Lung microvascular endothelial cell (primary cell): ENCODE results near the gene FUCA1. TPM values are rescaled to one million over a fixed set of nuclear protein-coding genes. Genes with fewer than 3 reads are reported as not detected.
"Not testable (repeated sequence)": the region's sequence is repeated elsewhere in the genome, so short reads cannot be mapped to it uniquely, and the experiment has no call there.

Experiments used
- DNase-seq, 2 donors: peaks; one replicate each; pipeline versions ENCODE4 v3.0.0 to v3.0.0-alpha.2; 2010; ENCODE audit warnings: low read depth in 2 of 2
- total RNA-seq: library from RNA; depleted of rRNA; stranded (reverse); fragments of >200 nt; gene quantifications from 2 replicates; pipeline ENCODE4 v1.2.1, GENCODE V29; 2014

The FUCA1 gene
- total RNA-seq, 1 donor from 2014 or later = 11.7 TPM

DNA sequence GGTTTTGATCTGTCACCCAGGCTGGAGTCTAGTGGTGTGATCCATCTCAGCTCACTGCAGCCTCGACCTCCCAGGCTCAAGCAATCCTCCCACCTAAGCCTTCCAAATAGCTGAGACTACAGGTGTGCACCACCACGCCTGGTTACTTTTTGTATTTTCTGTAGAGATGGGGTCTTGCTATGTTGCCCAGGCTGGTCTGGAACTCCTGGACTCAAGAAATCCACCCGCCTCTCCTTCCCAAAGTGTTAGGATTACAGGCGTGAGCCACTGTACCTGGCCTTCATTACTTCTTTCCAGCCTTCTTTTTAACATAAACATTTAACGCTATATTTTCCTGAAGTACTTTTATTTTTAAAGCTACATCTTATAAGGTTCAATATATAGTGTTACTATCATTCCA lies 24.4 kb downstream of the FUCA1 start:
- DNase-seq = no peak

DNA sequence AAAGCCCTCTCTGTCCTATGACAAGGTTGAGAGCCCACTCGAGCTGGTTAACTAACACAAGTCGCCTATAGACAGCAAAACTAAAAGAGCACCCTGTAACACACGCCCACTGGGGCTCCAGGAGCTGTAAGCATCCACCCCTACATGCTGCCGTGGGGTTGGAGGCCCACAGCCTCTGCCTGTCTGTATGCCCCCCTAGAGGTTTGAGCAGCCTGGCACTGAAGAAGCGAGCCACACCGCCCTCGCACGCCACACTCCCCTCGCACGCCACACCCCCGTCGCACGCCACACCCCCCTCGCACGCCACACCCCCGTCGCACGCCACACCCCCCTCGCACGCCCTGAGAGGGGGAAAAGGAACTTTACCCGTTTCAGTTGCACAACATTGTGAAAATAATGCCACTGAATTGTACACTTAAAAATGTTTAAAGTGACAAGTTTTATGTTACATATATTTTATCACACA lies 29.7 kb downstream of the FUCA1 start:
- DNase-seq = peak; percentile 36 to 66

DNA sequence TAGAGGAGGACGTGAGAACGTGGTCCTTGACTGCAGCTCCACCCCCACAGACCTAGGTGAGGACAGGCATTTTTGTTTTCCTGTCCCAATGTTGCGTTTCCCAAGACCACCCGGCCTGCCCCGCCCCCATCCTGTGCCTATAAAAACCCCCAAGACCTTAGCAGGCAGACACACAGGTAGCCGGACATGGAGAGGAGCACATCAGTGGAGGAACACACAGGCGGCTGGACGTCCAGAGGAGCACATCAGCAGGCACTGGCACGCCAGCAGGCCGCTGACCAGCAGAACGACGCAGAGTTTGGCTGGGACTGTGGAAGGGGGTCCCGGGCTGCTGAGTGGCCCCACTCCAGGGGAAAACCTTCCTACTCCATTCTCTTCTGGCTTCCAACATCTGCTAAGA lies 30.2 kb downstream of the FUCA1 start:
- no peak for DNase-seq

DNA sequence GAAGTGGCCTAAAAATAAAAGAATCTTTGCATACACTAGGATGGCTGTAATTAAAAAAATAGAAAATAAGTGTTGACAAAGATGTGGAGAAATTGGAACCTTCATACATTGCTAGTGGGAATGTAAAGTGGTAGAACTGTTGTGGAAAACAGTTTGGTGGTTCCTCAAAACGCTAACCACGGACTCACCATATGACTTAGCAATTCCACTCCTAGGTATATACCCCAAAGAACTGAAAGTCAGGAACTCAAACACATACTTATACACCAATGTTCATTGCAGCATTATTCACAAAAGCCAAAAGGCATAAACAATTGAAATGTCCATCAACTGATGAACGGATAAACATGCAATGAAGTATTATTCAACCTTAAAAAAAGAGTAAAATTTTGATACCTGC lies 32.1 kb downstream of the FUCA1 start:
- no peak for DNase-seq

DNA sequence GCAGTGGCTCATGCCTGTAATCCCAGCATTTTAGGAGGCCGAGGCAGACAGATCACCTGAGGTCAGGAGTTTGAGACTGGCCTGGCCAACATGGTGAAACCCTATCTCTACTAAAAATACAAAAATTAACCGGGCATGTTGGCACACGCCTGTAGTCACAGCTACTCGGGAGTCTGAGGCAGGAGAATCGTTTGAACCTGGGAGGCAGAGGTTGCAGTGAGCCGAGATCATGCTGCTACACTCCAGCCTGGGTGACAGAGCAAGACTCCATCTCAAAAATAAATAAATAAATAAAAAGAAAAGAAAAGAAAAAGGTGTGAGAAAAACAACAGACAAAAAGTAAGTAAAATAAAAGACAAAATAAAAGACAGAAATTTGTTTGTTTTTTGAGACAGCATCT lies 33.9 kb downstream of the FUCA1 start:
- DNase-seq = not testable (repeated sequence)

DNA sequence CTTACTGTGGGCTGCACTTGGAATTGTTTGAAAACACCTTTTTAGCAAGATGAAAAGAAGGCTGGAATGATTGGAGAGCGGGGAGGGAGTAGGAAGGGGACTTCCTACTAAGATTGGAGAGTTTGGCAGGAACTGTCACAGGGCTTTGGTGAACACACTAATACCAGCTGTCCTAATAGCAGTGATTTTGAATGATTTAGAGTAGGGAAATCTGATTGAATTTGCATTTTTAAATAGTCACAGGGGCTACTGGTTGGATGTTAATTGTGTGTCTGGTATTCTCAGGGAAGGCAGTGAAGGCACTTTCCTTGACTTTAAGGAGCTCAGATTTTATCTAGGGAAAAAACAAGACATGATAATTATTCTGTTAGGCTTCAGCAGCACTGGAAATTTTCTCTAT lies 40.4 kb downstream of the FUCA1 start:
- no peak for DNase-seq

DNA sequence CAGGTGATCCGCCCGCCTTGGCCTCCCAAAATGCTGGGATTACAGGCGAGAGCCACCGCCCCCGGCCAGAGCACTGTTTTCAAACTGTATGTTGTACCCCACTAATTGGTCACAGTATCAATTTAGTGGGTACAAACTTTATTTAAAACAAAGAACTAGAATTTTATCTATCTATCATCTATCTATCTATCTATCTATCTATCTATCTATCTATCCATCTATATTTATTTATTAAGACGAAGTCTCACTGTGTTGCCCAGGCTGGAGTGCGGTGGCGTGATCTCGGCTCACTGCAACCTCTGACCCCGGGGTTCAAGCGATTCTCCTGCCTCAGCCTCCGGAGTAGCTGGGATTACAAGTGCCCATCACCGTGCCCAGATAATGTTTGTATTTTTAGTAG lies 41.5 kb downstream of the FUCA1 start:
- DNase-seq = not testable (repeated sequence)

DNA sequence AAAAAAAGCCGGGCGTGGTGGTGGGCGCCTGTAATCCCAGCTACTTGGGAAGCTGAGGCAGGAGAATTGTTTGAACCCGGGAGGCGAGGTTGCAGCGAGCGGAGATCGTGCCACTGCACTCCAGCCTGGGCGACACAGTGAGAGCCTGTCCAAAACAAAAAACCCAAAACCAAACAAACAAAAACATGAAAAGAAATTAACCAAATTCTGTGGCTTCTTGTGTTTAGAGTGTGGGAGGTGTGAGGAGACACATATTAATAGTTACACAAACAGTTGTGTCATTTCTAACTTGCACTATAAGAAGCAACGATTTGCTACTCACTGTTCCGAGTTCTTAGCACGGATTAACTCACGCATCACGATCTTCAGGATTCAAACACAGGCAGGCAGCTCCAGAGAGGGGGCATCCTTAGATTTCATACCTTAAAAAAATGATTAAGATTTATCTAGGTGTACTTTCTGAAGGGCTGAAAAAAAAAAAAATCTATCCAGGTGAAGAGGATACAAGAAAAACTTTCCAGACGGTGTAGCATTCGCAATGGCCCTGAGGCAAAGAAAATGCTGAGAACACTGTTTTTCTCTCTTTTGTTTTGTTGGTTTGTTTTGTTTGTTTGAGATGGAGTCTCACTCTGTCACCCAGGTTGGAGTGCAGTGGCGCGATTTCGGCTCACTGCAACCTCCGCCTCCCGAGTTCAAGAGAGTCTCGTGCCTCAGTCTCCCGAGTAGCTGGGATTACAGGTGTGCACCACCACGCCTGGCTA lies 42.1 kb downstream of the FUCA1 start:
- no peak for DNase-seq

DNA sequence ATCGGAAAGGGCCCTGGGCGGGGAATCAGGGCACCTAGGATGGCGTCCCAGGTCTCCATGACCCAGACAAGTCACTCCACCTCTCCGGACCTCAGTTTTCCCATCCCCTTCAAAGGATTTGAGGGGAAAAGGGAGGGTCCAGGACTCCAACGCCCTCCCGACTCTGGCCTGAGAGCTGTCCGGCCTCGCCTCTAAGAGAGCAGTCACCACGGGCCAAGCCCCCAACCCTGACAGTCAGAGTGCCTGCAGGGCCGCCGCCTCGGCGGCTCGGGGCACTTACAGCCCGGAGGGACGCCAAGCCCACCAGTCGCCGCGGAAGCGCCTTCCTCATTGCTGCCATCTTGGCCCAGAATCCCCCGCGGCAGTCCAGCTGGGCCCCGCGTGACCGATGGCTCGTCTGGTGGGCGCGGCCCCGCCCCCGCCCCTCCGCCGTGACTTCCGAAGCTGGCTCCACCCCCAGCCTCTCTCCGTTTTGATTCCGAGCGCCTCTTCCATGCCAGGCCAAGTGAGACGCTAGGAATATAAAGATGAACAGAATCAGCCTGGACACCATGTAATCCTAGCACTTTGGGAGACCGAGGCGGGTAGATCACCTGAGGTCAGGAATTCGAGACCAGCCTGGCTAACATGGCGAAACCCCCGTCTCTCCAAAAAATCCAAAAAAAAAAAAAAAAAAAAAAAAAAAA lies 42.9 kb downstream of the FUCA1 start, which contains the start of gene HMGCL:
HMGCL (minus strand) TSS at position 354 of the 686 bp plus-strand sequence; CDS start at position 340, 14 bp downstream.
- DNase-seq = peak; percentile 91 to 94

DNA sequence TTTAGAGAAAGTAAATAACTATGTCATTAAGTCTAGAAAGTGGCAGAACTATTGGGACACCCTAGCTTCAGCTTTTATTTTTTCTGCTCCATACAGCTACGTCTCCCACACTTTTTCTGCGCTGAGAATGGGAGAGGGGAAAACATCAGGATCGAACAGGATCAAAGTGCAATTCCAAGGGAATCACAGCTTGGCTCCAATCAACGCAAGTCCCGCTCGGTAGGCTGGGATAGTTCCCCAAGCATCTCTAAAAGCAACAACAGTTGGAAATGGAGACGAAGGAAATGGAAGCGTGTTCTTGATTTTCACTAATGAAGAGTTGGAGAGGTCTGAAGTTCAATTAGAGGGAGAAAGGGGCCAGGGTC lies 43.4 kb downstream of the FUCA1 start:
- peak in 1 of 2 donors; percentile 14 for DNase-seq

DNA sequence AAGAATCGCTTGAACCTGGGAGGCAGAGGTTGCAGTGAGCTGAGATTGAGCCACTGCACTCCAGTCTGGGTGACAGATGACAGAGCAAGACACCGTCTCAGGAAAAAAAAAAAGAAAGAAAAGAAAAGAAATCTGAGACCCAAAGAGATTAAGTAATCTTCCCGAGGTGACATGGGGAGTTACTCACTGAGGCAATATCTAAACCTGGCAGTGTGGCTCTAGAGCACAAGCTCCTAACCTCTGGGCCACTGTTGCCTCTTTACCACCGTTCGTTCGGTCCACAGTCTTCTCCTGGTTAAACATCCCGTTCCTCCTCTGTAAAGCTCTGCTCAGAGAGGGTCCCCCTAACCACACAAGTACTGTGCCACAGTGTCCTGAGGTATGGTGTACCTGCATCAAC lies 44.3 kb downstream of the FUCA1 start:
- DNase-seq = no peak

DNA sequence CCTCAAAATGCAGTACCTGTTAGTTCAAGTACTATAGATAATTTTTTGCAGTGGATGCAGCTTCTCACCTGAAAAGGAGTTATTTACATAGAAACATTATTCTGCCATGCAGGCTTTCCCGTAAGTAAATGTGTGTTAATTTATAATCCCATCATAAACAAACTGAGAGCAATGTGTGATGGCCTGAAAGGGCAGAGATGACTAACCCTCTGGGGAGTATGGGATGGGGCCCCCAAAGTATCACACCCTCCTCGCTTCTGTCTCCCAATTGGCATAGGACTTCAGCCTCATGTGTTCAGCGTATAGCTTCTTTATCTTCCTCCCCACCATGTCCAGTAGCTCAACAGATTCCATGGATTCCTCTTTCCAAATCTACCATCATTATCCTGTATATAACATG lies 50.5 kb downstream of the FUCA1 start:
- DNase-seq = no peak

DNA sequence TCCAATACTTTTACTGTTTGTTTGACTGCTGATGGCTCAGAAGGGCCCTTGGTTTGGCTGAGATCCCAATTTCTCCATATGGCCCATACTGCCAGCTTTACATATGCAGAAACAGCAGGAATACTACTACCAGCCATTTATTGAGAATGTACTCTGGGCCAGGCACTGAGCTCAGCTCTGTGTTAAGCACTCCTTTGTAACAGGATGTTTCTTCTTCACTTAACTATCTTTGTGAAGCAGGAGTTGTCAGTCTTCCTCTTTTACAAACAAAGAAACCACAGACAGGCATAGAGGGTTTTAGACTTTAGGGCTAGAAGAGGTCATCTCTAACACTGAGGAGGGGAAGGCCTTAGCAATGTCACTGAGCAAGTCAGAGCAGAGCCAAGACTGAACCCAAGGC lies 51.2 kb downstream of the FUCA1 start:
- DNase-seq = no peak

DNA sequence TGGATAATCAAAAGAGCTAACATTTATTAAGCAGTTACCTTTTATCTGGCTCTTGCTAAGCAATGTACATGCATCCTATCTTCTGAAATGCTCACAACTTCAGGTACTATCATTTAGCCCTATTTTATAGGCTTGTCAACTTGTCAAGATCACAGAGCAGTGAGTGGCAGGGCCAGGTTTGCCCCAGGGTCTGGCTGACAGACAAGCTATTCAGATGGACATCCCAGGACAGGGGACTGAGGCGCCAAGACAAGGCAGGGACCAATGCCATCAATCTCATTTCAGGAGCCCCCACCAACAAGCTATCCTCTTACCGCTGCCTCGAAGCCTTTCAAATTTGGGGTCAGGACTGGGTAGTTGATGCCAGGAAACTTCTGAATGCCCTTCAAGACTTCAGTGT lies 51.7 kb downstream of the FUCA1 start:
- no peak for DNase-seq

DNA sequence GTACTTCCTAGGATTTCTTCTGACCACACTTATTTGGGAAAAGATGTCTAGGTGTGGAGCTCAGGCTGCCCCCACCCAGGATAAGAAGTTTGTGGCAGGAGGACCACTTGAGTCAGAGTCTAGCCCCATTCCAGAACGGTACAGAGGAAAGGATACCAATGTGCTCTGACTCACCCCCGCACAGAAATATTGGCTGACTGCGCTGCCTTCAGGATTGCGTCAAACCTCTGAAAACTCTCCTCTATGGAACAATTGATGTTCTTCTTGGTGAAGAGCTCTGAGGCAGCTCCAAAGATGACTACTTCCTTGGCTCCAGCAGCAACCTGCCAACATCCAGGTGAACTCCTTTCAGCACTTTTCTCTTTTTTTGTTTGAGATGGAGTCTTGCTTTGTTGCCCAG lies 54.1 kb downstream of the FUCA1 start:
- no peak for DNase-seq

DNA sequence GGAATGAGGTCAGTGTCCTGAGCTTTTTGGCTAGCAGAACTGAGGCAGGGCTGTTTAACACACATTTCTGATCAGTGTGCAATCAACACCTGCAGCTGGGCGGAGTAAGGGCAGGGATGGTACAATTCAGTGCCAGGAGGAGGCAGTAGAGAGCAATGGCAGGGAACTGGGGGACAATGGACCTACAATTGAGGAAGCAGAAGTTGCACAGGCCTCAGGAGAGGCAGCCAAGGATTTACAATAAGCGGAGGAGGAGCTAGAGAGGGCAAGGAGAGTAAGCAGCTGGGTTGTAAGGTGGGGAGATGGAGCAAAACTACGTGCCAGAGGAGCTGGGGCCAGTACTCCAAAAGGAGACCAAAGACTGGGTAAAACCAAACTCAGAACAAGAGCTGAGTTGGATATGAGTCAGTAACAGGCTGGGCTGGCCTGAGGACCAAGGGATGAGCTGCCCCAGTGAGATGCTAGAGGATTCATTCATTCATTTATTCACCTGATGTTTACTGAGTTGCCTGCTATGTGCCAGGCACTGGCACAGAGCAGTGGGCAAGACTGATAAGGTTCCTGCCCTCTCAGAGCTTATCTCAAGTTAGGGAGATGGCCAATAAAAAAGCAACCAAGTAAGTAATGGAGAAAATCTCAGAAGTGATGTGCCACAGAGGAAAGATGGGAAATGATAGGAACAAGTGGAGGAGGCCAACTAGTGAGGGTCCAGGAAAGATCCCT lies 57.1 kb downstream of the FUCA1 start:
- DNase-seq = peak; percentile 60 to 64

DNA sequence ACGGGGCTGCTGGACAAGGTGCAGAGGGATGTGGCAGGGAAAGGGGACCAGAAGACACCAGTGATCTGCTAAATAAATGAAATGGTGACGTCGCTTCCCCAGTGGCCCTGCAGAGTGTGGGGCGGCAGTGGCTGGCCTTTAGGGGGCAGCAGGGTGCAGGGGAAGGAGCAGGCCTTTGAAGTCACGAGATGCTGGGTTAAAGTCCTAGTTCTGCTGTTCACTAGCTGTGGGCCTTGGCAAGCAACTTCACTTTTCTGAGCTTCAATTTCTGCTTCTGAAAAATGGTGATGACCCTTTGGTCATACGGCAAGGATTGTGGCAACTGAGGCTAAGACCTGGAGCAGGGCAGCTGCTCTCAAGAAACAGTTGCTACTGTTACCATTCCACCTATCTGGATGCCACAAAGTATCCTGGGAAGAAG lies 58.3 kb downstream of the FUCA1 start:
- DNase-seq = peak; percentile 72 to 80

DNA sequence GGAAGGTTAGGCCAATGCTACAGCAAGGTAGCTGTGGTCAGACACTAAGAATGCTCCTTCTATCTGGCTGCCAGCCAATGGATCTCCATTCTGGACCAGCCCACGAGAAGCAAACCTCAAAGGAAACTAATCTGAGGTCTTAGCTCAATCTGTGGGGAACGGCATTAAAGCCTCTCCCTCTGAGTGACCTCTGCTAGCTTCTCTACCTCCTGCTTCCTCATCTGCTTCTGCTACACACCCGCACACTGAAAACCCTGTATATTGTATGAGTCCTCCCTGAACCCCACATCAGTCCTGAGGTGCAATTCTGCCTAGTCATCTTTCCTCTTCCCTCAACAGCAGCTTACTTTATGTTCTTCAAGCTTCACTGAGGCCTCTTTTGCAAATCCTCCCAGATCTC lies 60.6 kb downstream of the FUCA1 start:
- DNase-seq = no peak

DNA sequence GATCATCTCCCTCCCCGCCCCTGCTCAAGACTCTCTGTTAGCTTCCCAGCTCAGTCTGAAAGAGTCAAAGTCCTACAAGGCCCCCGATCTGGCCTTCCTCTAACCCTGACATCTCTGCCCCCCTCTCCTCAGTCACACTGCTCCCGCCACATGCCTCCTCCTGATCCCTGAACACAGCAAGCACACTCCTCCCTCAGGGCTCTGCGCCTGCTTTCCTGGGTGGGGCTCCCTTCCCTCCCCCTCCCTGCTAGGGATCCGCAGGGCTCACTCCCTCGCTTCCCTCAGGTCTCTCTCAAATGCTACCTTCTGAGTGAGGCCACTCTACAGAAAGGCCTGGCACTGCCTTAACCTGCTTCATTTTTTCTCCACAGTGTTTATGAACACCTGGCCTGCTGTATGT lies 61.8 kb downstream of the FUCA1 start:
- no peak for DNase-seq

DNA sequence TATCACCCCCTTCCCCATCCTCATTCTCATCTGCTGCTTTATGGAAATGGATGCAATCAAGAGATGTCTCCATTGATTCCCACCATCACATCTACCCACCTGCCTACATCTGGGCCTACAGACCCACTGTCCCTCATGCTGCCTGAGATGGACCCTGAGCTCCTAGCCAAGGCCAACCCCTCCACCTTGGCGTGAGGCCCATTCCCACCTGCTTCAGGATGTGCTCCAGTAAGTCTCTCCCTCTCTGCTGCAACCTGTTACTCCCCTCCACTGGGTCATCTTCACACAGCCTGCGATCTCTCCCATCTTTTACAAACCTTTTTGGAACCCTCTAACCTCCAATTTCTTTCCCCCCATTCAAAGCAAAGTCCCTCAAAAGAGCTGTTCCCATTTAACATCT lies 63.1 kb downstream of the FUCA1 start:
- DNase-seq = no peak

DNA sequence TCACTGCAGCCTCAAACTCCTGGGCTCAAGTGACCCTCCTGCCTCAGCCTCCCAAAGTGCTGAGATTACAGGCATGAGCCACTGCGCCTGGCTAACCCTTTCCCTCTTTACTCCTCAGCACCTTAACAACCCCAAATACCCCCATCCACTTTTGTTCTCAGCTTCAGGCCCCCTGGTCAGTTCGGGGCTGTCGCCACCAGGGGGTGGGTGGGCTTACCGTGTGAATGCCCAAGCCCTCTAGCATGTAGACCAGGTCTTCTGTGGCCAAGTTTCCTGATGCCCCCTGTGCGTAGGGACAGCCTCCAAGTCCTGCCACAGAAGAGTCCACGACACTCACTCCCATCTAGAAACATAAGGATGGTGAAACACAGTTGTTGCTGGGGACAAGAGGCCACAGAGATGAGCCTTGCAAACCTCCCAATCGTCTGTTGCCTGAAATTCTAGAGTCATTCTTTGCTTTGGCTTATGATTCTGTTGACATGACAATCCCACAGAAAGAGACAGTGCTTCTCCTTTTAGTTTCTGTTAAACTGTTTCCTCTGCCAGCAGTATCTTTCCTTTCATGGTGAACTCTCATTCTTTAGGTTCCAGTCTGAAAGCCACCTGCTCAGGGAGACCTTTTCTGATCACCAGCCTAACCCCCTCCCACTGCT lies 63.8 kb downstream of the FUCA1 start:
- no peak for DNase-seq

DNA sequence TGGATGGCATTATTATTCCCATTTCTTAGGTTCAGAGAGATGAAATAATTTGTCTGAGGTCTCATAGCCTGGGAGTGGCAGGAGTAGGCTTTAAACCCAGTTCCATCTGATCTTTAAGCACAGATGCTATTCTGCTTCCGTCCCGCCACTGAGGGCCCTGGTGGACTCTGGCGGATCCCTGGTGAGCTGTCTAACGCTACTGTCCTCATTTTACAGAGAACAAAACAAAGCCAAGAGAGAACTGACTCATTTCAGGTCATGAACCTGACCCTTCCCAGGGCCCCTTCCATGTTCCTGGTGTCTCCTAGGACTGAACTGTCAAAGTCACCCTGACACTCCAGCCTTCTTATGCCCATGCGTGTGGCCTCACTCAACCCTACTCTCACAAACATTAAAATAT lies 64.4 kb downstream of the FUCA1 start:
- no peak for DNase-seq
